Adrenal gland (tissue), 12 donors: ENCODE measurements around the gene PRDM16. TPM values are rescaled to one million over a fixed set of nuclear protein-coding genes. Genes with fewer than 3 reads are reported as not detected.

Experiments
- DNase-seq, 7 donors: peaks; one replicate each; pipeline ENCODE4 v3.0.0-alpha.2; 2019 to 2020
- H3K27ac ChIP-seq, 5 donors: fragments of 200-600 bp; sonication (generic) in 4 of 5; 1 replicate in 3 of 5; 2 replicates in 2 of 5; pipeline versions ENCODE4 v1.5.1 to v1.8.0; 2016 to 2020; ENCODE audit warnings: mild to moderate bottlenecking in 1 of 5
- H3K27me3 ChIP-seq: fragments of 200-600 bp; 2 replicates; pipeline ENCODE4 v1.8.0; 2021
- H3K36me3 ChIP-seq, 2 donors: fragments of 200-600 bp; replicated peaks in 1 of 2; 1 replicate in 1 of 2; 2 replicates in 1 of 2; pipeline versions ENCODE4 v1.5.1 to v1.8.0; 2018 to 2022
- H3K4me1 ChIP-seq, 2 donors: fragments of 200-600 bp; replicated peaks in 1 of 2; 1 replicate in 1 of 2; 2 replicates in 1 of 2; pipeline versions ENCODE4 v1.5.1 to v1.8.0; 2018 to 2021
- H3K4me3 ChIP-seq, 4 donors: fragments of 200-600 bp; sonication (generic) in 3 of 4; one replicate each; pipeline ENCODE4 v1.5.1; 2016 to 2018
- H3K9me3 ChIP-seq, 3 donors: fragments of 200-600 bp; sonication (generic) in 1 of 3; replicated peaks in 1 of 3; 1 replicate in 2 of 3; 2 replicates in 1 of 3; pipeline versions ENCODE4 v1.5.1 to v1.8.0; 2016 to 2021
- POLR2A ChIP-seq, 2 donors: fragments of 450-650 bp; IDR thresholded peaks; one replicate each; pipeline ENCODE4 v1.6.1; 2017; ENCODE audit warnings: antibody characterized with exemption in 2 of 2, mild to moderate bottlenecking in 2 of 2, moderate library complexity in 1 of 2
- WGBS, 4 donors: extraction: QIAGEN DNeasy Blood & Tissue Kit in 2 of 4; methylation state at CpG; one replicate each; pipeline versions ENCODE4 v1.1.5 to v1.1.7; 2013 to 2017; 5-methylcytosine and 5-hydroxymethylcytosine counted together
- intact Hi-C, 2 donors: fragments of 100-400 bp; cut with DNase I; formaldehyde crosslinking; loops; one replicate each; pipeline versions ENCODE4 v1.14.1 to v1.15.0; 2022 to 2023
- polyA plus RNA-seq, 3 donors: library from polyadenylated mRNA; stranded (reverse); fragments of 200-250 nt in 2 of 3; fragments of 350-450 nt in 1 of 3; fragmentation: Illumina TruSeq in 1 of 3; extraction: RNeasy Lipid Tissue Mini Kit (QIAGEN cat#74804) in 1 of 3; gene quantifications; one replicate each; pipeline ENCODE4 v1.2.3, GENCODE V29; 2013 to 2014
- total RNA-seq, 9 donors: library from RNA; depleted of rRNA in 4 of 9; stranded (reverse); fragments of >200 nt in 4 of 9; fragments of 120-200 nt in 1 of 9; fragmentation: NEBNext Ultra II Directional in 1 of 9; extraction: Animal tissue kit (Norgen Biotek cat#: 25700) in 1 of 9; gene quantifications; one replicate each; pipeline versions ENCODE4 v1.1.0 to v1.2.4, GENCODE V29; 2013 to 2023
- TF ChIP-seq, protein P1 (sequence below), 6 experiments: fragments of 450-650 bp in 4 of 6; fragments of 200-600 bp in 2 of 6; sonication (generic) in 1 of 6; IDR thresholded peaks; 1 replicate in 5 of 6; 2 replicates in 1 of 6; pipeline versions ENCODE4 v1.5.1 to v1.8.0; 2016 to 2021; ENCODE audit warnings: antibody characterized with exemption in 6 of 6, mild to moderate bottlenecking in 2 of 6, moderate library complexity in 1 of 6
- donor health status: healthy with polysubstance abuse.
- donor health status: Bipolar disorder and iron deficiency.
- donor health status: DM: yes; HTN: yes; CAD: no.
- donor health status: DM: no; HTN: no; CAD: no.
- donor health status: DM: no; HTN: no; CAD: no.
- donor health status: DM: yes; HTN: yes; CAD: no.

Gene PRDM16
- total and polyA plus RNA-seq, 12 donors, result 0.04 to 2.8 (median 0.61) TPM; not detected in 1

DNA sequence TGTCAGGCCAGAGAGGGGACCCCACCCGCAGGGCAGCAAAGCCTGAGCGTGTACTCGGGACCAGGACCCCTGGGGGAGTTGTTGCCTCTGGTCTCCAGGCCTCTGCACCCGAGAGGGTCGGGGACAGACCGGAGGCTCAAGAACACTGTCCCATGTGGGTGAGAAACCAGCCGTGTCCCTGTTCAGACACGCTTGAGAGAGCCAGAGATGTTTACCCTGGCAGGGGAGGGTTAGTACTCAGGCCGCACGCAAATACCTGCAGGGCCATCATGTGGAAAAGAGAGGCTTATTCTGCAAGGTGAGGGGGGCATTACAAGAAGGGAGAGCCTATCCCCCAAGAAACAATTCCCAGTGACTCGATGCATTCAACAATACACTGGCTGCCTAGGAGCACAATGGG is 311.5 kb downstream of the PRDM16 start:
- no peak for DNase-seq
- Histone ChIP-seq H3K27ac (no peak overlapping the region), H3K36me3 (no peaks in the 10 kb centered on the region), H3K27me3 (peaks cover 4% of the 10 kb centered on the region), H3K4me3 (no peak overlapping the region), H3K9me3 (no peaks in the 10 kb centered on the region), H3K4me1 (no peaks in the 10 kb centered on the region)
- WGBS, 4 donors, result 75 to 92% (median 84%) methylated on average over 6 to 11 of the region's 11 CpGs
- intact Hi-C loops, result no loop called here
- no peak for TF ChIP-seq POLR2A (IDR thresholded peaks at IDR 0.05)
- TF ChIP-seq, protein P1, sequence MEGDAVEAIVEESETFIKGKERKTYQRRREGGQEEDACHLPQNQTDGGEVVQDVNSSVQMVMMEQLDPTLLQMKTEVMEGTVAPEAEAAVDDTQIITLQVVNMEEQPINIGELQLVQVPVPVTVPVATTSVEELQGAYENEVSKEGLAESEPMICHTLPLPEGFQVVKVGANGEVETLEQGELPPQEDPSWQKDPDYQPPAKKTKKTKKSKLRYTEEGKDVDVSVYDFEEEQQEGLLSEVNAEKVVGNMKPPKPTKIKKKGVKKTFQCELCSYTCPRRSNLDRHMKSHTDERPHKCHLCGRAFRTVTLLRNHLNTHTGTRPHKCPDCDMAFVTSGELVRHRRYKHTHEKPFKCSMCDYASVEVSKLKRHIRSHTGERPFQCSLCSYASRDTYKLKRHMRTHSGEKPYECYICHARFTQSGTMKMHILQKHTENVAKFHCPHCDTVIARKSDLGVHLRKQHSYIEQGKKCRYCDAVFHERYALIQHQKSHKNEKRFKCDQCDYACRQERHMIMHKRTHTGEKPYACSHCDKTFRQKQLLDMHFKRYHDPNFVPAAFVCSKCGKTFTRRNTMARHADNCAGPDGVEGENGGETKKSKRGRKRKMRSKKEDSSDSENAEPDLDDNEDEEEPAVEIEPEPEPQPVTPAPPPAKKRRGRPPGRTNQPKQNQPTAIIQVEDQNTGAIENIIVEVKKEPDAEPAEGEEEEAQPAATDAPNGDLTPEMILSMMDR (IDR thresholded peaks at IDR 0.05), result no peak

DNA sequence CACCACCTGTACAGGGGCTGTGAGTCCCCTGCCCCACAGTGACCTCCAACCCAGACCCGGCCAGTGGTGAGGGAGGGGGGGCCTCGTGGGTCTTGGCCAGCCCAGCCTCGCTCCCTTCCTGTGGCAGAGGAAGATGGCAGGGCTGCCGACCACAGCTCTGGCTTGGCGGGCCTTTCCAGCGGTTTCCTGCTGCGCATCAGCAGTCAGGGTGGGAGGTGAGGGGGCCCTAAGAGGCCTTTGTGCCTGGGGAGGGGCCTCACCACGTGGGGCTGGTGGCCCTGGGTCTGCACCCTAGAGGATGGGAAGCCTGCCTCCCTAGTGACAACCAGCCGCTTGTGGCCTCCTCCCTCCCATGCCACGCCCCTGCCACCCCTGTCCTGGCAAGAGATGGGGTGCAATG is 312.9 kb downstream of the PRDM16 start:
- intact Hi-C loops, result no loop called here
- TF ChIP-seq, protein P1 (IDR thresholded peaks at IDR 0.05), result no peak
- TF ChIP-seq POLR2A (IDR thresholded peaks at IDR 0.05), result no peak
- Histone ChIP-seq H3K36me3 (no peaks in the 10 kb centered on the region), H3K9me3 (no peaks in the 10 kb centered on the region), H3K27me3 (peaks cover 4% of the 10 kb centered on the region), H3K4me3 (no peak overlapping the region), H3K27ac (no peak overlapping the region), H3K4me1 (no peaks in the 10 kb centered on the region)
- no peak for DNase-seq
- WGBS, 4 donors, result 51 to 67% (median 66%) methylated on average over 4 to 10 of the region's 10 CpGs; no CpG with 5 or more reads in 1 of the 4 donors

DNA sequence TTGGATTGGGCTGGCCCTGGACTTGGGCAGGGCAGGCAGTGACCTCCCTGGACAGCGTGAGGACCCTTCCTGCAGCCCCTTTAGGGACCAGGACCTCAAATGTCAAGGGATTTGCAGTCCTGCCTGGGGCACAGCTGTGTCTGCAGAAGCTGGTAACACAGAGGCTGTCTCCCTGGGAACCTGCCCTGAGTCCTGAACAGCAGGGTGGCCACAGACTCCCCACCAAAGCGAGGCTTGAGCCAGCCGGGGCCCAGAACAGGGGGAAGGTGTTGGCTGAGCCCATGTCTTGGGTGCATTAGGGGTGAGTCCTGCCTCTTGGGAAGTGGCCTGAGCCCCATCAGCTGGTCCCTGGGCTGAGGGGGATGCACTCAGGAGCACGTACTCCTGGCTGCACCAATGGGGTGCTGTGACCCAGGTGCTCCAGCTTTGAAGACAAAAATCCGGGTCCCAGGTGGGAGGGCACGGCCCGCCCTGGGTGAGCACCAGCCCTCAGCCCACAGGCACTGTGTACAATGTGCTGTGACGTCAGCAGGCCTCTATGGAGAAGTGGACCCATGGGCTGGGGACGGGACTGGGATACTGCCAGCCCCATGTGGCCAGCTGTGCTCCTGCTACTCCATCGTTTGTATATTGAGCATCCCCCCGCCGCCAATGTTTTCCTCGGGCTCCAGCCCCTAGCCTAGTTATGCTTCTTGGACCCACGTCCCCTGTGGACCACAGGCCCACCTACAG is 313.5 kb downstream of the PRDM16 start:
- TF ChIP-seq, protein P1 (IDR thresholded peaks at IDR 0.05), result no peak
- no peak for TF ChIP-seq POLR2A (IDR thresholded peaks at IDR 0.05)
- intact Hi-C loops, result no loop called here
- H3K27me3 ChIP-seq, result peaks cover 4% of the 10 kb centered on the region
- no peaks in the 10 kb centered on the region for H3K4me1 ChIP-seq
- no peaks in the 10 kb centered on the region for H3K9me3 ChIP-seq
- DNase-seq, result no peak
- H3K27ac ChIP-seq, result no peak overlapping the region
- no peak overlapping the region for H3K4me3 ChIP-seq
- H3K36me3 ChIP-seq, result no peaks in the 10 kb centered on the region
- 76 to 85% (median 84%) methylated on average over 9 to 14 of the region's 14 CpGs for WGBS, 4 donors

DNA sequence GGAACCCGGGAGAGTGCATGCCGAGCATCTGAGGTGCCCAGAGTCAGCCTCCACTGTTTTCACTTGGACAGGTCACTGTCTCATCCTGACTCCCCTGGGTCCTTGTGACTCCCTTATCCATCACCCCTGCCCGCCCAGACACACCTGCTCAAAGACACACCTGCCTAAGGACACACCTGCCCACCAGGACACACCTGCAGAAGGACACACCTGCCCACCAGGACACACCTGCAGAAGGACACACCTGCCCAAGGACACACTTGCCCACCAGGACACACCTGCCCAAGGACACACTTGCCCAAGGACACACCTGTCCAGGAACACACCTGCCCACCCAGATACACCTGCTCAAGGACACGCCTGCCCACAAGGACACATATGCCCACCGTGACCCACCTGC is 314.7 kb downstream of the PRDM16 start:
- Histone ChIP-seq H3K4me1 (no peaks in the 10 kb centered on the region), H3K36me3 (no peaks in the 10 kb centered on the region), H3K27me3 (peaks cover 8% of the 10 kb centered on the region), H3K4me3 (no peak overlapping the region), H3K27ac (no peak overlapping the region), H3K9me3 (no peaks in the 10 kb centered on the region)
- no peak for TF ChIP-seq POLR2A (IDR thresholded peaks at IDR 0.05)
- TF ChIP-seq, protein P1 (IDR thresholded peaks at IDR 0.05), result no peak
- DNase-seq, result no peak
- WGBS, 4 donors, result 47 to 76% (median 71%) methylated on average over 3 to 5 of the region's 5 CpGs
- intact Hi-C loops, result no loop called here
